ENCODE measurements around the gene TCF4. TPM values are rescaled to one million over a fixed set of nuclear protein-coding genes. Genes with fewer than 3 reads are reported as not detected.

TCF4 gene
- total RNA-seq, 1 donor from 2014 or later: 536 TPM

- no peak for DNase-seq (ENCODE audit: low read depth in 2 of 2)
Observed at GRCh38 chr18:55506074-55506473, 81.9 kb downstream of the TCF4 start.

- no peak for DNase-seq (ENCODE audit: low read depth in 2 of 2)
Observed at GRCh38 chr18:55504808-55505207, 83.2 kb downstream of the TCF4 start.

DNA sequence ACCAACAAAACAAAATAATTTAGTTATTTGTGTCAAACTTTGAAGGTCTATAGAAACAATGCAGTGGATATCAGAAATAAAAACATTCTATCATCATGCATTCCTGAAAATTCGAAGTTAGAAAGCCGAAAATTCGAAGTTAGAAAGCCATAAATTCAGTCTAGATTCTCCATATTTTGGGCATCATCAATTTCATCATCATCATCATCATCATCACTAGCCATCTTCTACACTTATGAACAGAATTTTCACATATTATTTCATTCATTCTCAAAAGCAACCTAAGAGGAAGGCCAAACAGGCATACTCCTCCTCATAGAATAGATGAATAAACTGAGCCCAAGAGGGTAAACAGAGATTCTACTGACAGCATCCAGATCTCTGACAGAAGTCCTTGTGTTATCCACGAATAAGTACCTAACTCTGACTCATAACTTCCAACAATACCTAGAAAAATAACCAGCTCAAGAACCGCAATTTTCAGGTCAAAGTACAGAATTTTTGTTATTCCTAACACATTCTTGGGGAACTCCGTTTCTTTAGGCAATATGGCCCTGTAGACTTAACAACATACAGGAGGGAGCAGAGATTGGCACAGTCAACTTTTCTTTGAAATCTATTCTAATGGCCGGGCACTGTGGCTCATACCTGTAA, 84.7 kb downstream of the TCF4 start:
- peak in 1 of 2 donors; percentile 36 for DNase-seq (ENCODE audit: low read depth in 2 of 2)

DNA sequence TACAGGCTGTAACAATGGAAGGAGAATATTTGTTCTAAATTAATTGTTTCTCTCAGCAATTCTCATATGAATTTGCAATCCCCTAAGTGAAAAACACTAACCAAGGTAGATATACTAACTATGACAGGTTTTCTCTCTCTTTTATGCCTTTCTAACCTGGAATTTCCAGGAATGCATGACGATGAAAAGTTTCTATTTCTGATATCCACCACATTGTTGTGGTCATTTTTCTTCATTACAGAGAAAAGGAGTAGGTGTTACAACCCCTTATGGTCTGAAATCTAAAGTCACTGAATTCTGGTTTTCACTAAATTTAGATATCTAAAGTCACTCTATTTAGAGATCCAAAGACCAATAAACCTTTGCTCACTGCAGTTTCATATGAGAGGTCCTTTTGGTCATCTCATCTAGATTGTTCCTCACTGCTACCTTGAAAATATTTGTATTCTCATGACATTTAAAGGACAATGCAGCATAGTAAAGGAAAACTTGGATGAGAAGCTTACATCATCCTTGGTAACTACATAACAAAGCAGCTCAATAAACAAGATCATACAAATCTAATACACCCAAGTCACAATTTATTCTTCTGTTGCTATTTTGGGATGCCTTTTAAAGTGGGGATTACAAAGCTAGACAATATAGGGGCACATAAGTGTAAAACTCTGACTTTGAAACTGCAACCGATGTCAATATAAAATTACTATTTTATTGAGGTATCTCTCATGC, 85.8 kb downstream of the TCF4 start:
- peak; percentile 45 to 77 for DNase-seq (ENCODE audit: low read depth in 2 of 2)

- peak; percentile 38 to 57 for DNase-seq (ENCODE audit: low read depth in 2 of 2)
Observed at GRCh38 chr18:55501579-55501978, 86.4 kb downstream of the TCF4 start.

DNA sequence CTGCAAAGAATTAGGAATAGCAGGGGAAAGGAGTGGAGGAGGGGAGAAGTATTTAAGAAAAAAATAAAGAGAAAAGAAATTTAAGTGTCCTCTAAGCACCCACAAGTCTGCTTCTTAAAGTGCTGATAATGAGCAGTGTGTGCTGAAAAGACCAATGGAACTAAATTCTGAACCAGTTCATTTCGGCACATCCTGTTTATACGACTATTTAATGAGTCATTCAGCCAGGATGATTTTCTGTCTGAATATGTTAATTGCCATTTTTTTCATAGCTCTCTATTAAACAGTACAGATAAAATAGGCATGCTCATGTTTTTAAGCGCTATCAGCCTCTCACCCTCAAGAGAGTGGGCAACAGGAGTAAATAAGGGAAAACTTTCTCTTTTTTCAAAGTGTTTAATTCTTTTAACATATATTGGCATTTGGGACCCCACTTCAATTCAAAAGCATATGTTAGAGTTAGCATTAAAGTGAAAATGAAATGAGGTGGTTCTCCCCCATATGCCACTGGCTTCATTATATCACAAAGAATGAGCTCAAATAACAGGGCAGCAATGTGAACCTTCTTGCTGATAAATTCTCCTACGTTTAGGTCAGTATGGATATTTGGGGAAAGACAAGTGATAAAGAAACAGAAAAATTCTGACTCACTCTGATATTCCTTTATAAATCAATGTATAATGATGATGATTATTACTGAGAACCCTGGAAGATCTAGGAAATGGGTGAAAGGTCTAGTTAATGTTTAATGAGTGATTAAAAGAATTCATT, 87.5 kb downstream of the TCF4 start:
- peak; percentile 82 to 92 for DNase-seq (ENCODE audit: low read depth in 2 of 2)

GRCh38 chr18:55499526-55499925, 88.5 kb downstream of the TCF4 start:
- DNase-seq (ENCODE audit: low read depth in 2 of 2): no peak

GRCh38 chr18:55497825-55498403, 90.1 kb downstream of the TCF4 start:
- no peak for DNase-seq (ENCODE audit: low read depth in 2 of 2)

DNA sequence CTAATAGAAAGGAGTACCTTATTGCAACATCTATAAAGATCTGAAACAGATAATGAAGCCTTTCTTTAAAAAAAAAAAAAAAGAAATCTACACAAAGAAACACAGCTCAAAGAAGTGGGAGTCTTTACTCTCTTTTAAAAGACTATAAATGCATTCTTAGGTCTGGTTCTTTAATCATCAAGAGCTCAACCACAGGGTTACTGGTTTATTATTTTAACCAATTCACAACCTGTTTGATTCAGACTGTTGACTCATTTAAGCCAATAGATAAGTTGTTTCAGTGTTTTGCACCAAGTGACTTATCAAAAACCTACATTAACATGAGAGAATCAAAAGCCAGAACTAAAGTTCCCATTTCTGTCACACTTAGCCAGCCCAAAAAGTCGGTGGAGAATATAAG, 93.1 kb downstream of the TCF4 start:
- DNase-seq (ENCODE audit: low read depth in 2 of 2): no peak

- DNase-seq (ENCODE audit: low read depth in 2 of 2): no peak
Observed at GRCh38 chr18:55494441-55494840, 93.6 kb downstream of the TCF4 start.

DNA sequence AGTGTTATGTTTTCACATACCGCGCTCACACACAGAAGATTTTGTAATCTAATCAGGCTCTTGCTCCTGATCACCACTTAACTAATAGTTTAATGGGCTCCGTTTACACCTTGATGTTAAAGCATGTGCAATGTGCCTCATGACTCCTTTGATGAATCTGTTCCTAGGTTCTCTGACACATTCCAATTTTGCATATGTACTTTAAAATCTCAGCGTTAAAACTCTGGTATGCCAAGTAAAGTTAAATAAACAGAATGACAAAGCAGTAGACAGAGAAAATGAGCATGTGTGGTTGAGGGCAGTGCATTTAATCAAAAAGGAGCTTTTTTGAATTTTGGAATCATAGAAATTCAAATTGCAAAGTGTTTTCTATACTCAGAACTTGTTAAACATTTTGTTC, 96.4 kb downstream of the TCF4 start:
- DNase-seq (ENCODE audit: low read depth in 2 of 2): no peak

DNA sequence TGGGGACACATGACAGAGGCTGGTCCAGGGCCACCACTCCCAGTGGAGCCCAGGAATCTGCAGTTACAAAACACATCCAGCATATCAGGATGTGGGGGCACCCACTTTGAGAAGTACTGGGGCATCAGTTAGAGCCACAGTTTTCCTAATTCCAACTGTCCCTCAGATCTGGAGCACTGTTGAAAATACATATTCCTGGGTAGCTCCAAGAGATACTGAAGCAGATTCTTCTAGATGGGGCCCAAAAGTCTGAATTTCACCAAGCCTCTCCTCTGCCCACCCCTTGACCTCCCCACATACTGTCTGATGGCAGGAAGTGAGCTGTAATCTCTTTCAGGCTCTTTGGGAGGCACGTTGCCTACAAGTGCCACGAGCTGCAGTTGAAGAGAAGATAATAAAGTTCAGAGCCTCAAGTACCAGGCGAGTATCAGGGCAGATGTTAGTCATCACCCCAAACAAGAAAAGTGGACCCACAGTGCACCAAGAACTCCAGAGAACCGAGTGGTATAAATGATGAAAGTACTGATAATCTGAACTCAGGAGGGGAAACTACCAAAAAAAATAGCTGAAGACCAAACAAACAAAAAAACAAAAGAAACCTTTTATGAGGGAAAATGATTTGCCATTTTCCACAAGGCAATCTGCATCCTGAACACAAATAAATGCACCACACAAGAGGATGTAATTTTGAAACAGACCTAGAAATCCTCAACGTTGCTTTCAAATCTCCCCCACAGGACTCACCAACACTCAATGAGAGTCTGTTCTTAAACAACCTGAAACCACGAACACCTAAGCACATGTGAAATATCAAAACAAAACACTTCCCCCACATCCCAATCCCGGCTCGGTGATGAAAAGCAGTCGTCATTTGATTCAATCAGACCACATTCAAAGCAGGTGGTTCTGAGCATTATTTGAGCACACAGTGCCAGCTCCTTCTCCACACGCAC, 98.7 kb downstream of the TCF4 start:
- DNase-seq (ENCODE audit: low read depth in 2 of 2): peak; percentile 25 to 45

- DNase-seq (ENCODE audit: low read depth in 2 of 2): peak in 1 of 2 donors; percentile 29
Observed at GRCh38 chr18:55488473-55488872, 99.5 kb downstream of the TCF4 start.

DNA sequence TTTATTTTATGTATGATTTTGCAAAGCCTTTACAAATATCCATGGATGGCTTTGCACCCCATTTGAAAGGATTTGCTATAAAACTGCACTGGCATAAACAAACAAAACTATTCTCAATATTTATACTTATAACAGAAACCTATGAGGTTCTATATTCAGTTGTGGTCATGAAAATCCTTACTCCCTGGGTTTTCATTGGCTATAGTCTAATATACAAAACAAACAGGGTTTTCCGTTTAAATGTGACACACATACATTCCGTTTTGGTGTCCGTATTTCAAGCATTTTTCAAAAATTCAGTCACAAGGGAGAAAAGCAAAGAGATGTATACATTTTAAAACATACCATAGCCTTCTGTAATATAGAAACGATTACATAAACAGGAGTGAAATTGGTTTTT, 100.0 kb downstream of the TCF4 start:
- DNase-seq (ENCODE audit: low read depth in 2 of 2): no peak

- no peak for DNase-seq (ENCODE audit: low read depth in 2 of 2)
Observed at GRCh38 chr18:55486936-55487335, 101.1 kb downstream of the TCF4 start.

DNA sequence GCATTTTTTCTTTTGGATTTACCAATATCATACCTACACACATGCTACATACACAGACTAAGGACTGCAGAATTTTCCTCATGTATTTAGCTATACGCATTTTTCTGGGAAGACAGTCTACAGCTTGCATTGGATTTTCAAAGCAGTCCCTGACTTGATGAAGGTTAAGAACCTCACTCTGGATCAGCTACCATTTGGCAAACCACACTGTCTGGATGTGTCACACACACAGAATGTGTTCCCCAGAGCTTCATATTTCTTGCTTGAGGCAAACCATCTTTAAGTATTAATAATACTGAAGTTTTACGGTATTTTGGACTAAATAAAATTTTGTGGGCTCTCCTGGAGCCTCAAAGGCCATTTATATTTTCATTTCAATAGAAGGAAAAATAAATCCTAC, 102.3 kb downstream of the TCF4 start:
- no peak for DNase-seq (ENCODE audit: low read depth in 2 of 2)

- peak in 1 of 2 donors; percentile 67 for DNase-seq (ENCODE audit: low read depth in 2 of 2)
Observed at GRCh38 chr18:55484773-55485172, 103.2 kb downstream of the TCF4 start.

DNA sequence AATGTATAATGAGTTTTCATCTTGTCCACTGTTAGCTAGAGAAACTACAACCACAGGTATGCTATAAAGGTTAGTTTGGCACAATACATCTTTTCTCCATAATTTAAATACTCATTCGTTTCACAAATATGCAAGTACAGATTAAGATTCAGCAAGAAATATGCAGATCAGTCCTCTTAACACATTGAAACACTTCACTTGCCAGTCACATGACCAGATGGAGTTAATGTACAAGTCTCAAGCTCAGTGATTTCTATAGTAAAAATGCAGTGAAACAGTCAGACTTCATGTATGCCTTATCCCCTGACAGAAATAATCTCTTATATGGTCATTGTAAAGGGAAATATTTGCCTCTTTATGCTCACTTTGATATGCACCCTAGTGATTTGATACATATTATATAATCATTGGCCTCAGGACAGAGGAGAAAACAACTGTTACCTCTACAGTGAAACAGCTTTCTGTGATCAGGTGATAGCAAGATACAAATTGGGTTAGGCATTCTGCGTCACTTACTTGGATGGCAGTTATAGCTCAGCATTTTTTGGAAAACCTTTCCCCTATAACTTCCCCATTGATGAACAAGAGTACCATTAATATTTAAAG, 104.6 kb downstream of the TCF4 start:
- no peak for DNase-seq (ENCODE audit: low read depth in 2 of 2)

DNA sequence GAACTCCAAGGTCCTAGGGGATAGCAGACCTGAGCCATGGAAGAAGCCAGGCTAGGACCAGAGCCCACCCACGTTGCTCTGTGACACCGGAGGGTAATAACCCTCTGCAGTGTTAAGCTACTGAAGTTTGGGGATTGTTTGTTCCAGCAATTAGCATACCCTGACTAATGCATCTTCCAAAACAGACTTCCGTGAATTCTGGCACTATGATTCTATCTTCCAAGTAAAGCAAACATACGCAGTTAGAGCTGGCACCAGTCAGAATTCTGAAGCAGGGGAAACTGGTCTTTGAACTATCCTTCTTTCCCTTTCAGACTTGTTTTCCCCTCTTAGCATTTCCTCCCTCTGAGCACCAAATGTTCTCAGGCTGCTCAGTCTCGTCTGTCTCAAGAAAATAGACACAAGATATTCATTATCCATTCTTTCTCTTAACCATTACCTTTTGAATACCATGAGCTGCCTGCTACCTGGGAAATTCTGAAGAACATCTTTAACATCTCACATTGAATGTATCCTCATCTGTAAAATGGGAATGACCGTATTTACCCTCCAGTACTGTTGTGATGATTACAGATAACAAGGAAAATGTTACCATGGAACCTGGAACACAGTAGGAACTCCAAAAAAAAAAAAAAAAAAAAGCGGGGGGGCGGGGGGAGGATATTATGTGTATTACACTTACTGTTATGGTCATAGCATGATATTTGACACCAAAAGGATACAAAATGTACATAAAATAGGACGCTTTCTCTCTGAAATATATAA, 108.2 kb downstream of the TCF4 start:
- DNase-seq (ENCODE audit: low read depth in 2 of 2): peak; percentile 58 to 83
